GM18520 (cell line): ENCODE results near the gene EIF2S1.
"Not testable (repeated sequence)": the region's sequence is repeated elsewhere in the genome, so short reads cannot be mapped to it uniquely, and the experiment has no call there.

Experiments used
- ATAC-seq: cut with Tn5 transposase; IDR thresholded peaks from one replicate; pipeline ENCODE4 v1.9.1; 2021; ENCODE audit not compliant: unreplicated experiment

The EIF2S1 gene

DNA sequence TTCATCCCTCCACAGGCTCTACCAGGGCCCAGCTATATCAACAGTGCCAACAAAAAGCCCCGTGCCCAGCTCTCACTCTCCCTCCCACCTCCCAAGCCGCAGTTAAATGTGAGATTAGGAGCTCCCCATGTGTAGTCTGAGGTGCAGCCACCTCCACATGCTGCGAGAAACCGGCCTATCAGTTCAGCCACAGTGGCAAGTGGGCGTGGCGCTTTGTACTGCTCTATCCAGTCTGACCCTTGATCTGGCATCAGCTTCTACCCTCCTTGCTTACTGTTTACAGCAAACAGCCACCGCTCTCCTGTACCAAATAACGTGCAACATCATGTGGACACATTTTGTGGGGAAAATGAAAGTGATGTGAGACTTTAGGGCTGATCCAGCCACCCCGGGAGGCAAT, 50.2 kb downstream of the EIF2S1 start:
- ATAC-seq, result no peak

DNA sequence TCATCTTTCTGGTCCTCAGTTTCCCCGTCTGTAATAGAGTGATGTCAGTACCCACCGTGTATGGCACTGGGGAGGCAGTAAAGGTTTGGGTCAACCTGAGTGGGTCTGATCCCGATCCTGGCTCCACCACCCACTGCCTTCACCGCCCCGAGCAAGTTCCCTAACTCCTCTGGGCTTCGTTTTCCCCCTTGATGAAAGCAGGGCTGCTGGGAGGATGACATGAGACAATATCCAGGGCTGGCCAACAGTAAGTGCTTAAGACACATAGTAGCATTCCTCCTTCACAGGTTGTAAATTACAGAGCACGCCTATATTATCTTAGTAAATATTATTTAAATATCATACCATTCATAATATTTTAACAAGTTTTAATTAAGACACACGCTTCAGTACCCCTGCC, 51.2 kb downstream of the EIF2S1 start:
- no peak for ATAC-seq

DNA sequence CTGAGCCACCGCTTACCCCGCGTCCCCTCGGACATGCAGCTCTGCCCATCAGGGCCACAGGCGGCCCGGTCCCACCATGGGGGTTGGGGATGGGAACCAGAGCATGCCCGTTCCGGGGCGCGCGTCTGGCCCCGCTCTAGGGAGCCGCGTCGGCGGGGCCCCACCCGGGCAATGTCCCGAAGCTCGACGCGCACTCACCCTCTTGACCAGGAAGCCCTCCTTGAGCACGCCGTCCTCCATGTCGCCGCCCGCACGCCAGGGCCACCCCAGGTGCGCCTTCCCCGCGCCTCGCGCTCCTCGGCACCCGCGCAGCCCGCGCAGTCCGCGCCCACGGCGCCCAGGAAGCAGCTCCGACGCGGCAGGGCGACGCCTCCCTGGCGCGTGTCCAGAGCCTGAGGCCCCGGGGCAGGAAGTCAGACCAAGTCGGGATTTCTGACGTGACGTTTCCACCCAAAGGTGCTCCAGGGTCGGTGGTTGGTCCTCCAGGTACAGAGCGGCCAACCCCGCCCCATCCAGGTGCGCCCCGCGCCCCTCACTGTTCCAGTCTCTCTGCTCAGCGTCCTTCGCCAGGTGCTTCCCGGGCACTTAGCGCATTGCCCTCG, 51.8 kb downstream of the EIF2S1 start, which contains the start of gene PLEK2:
PLEK2 (minus strand) TSS at position 346 of the 602 bp plus-strand sequence; CDS start at position 240, 106 bp downstream.
- no peak for ATAC-seq

DNA sequence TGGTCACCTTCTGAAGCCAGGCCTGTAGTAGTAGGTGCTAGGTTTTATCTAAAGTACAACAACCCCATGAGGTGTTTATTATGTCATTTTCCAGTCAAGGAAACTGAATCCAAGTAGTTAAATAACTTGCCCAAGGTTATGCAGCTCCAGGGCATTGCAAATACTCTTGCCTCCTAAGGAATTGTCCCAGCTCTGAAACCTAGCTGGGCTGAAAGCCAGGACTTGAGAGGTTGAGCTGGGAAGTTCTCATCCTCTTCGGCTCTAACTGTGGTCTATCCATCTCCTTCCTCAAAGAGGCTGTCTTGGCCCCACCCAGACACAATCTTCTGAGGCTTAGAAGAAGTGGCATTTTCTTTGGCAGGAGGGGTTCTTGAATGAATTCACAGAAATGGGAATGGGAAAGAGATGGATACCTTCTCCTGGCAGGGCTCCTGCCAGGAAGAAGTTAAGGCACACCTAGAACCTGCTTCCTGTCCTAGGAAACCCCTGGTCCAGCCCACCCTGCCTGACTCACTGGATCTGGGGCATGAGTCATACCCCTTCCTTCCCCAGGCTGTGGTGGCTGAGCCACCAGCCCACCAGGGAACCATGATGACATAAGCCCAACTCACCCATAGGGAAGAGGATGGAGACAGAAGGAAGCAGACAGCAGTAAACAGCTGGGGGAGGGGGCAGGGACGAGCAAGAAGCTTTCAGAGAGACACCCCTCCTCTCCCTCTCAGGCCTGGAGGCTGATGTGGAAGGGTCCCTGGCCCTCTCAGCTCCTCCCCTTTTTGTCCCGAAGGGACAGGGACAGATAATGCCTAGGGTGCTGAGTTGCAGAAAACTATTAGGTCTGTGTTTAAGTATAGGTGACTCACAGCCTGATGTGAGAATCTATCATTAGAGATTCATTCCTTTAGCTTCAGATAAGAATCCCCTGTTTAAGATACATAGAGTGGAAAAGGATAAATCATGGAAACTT, 54.0 kb downstream of the EIF2S1 start:
- no peak for ATAC-seq

DNA sequence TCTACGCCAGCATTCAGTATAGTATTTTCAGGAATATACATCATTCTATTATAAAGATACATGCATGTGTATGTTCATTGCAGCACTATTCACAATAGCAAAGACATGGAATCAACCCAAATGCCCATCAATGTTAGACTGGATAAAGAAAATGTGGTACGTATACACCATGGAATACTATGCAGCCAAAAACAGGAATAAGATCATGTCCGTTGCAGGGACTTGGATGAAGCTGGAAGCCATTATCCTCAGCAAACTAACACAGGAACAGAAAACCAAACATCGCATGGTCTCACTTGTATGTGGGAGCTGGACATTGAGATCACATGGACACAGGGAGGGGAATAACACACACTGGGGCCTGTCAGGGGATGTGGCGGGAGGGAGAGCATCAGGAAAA, 55.5 kb downstream of the EIF2S1 start:
- ATAC-seq, result not testable (repeated sequence)

DNA sequence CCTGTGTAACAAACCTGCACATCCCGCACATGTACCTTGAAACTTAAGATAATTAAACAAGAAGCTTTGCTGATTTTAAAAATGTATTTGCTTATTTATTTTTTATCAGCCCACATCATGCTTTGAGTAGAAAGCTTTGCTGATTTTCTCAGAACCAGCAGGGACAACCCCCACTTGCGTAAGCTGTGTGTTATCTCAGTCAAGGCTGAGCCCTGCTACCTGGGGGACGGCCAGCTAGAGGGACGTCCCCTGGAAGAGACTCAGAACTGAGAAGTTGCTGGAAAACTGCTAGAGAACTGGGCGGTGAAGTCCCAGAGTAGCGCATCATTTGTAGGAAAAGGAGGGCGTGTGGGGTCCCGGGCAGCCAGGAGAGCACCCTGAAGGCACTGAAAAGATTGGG, 56.0 kb downstream of the EIF2S1 start:
- no peak for ATAC-seq

DNA sequence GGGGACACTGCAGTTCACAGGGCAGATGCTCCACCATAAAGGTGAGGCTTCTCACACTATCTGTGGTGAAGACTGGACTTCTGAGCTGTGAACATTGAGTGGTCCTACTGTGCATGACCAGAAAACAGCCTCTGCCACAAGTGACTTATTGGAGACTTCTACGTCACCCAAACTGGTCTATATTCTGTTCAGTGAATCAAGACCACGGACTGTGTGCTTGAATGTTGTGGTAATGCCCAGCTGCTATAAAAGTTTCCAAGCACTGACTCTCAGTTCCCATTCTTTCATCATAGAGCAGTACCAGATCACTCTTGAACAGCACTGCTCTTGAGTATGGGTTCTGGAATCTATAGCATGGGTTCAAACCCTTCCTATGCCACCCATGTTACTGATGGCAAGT, 56.7 kb downstream of the EIF2S1 start:
- ATAC-seq, result no peak

DNA sequence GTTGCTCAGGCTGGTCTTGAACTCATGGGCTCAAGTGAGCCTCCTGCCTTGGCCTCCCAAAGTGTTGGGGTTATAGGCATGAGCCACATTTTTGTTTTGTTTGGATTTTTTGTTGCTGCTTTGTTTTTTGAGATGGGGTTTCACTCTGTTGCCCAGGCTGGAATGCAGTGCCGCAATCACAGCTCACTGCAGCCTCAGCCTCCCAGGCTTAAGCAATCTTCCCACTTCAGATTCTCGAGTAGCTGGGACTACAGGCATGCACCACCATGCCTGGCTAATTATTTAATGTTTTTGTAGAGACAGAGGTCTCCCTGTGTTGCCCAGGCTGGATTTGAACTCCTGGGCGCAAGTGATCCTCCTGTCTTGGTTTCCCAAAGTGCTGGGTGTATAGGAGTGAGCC, 57.5 kb downstream of the EIF2S1 start:
- ATAC-seq, result no peak

DNA sequence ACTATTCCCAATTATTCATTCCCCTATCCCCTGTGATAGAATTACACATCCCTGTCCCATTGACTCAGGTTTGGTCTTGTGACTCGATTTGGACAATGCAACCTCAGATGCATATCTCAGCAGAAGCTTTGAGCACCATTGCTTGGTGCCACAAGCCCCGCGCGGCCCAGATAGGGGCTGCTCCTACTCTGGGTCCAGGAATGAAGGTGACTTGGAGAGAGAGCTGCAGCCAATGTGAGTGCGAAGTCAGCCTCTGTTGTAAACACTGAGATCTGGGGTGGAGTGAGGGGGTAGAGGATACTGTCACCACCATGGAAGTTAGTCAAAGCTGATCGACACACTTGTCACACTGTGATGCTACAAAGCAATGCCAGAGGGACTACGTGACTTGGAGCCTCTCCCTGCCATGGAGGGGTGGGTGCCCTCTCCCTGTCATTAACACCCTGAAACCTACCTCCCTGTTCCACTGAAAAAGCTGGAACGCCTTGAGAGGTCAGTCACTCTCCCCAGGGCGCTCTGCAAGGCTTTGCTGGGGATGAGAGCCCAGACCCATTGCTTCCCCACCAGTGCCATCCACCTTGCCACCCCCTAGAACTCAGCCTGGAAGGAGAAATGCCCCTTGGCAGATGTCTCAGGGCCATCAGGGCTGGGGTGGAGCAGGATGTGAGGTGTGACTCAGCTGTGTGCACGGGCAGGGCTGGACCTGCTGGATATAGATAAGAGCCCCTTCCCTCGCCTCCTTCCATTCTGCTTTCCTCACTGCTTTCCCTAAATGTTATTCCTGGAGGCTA, 58.5 kb downstream of the EIF2S1 start:
- no peak for ATAC-seq

DNA sequence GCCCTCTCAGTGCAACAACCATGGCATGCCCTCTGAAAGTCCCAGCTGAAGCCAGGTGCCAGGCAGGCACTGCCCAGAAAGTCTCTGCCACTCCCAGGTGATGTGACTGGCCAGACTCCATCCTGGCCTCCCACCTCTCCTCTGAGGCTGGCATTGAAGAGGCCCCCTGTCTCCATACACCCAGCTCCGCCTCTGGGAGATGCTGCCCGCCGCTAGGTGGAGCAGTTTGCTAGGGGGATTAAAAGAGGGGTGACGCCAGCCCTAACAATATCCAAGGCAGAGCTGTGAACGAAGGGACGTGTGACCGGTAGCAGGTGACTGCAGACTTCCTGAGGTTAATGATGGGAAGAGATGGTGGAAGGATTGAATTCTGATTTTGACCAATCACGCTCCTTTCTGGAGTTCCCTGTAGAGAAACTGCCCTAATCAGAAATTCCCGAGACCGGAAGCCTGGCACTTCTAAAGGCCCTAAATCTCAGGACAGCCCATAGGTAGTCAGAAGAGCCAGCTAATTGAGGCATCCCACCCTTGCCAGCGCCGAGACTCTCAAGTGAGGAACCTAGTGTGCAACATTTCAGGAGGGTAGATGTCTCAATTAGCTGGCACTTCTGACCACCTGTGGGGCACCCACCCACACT, 60.1 kb downstream of the EIF2S1 start:
- ATAC-seq, result no peak

DNA sequence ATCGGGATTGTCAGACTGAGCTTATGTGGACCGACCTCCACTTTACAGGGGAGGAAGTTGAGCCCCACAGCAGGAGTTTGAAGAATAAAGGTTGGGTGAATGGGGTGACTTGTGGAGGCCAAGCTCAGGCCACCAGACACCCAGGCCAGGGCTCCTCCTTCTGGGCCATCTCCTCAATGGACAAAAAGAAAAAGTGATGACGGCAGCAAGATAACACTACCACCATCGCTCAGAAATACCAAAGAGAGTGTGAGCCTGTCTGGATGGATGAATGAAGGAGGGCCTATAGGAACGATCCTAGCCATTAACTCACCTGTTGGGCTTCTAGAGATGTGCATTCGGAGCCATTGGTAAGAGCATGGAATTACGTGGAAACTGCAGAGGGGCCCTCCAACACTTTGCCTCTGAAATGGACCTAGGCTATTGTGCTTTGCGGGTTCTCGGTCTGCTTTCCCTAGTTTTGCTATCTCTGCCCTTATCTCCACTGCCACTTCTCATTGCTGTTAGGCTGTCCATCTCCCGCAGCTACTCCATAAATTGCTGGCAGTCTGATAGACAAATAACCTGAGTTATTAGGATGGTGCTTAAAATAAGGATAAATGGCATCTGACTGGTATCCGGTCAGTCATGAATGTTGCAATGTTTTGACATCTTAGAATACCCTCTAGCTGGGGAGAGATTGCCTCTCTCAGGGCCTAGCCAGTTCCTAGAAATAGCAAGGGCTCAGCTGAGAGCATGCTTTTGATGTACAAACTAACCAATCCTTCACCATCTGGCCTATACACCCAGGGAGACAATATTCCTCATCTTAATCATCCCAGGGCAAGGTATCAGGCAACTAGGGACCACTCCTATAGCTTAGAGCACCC, 61.5 kb downstream of the EIF2S1 start:
- ATAC-seq, result no peak

DNA sequence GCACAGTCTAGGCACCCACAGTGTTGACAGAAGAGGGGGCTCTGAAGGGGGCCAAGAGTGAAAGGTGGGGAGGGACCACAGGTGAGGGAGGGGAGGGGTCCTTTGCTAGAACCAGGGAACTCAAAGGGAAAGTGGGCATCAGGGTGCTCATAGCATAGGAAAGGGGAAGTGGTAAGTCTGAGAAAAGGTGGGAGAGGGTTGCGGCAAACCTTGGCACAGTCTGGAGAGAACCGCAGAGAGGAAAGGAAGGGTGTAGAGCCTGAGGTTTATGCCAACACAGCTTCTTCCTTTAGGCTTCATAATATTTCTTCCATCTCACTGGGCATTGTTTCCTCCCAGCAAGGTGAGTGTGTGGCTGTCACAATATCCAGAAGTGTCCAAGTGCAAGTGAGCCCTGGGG, 63.3 kb downstream of the EIF2S1 start:
- no peak for ATAC-seq

DNA sequence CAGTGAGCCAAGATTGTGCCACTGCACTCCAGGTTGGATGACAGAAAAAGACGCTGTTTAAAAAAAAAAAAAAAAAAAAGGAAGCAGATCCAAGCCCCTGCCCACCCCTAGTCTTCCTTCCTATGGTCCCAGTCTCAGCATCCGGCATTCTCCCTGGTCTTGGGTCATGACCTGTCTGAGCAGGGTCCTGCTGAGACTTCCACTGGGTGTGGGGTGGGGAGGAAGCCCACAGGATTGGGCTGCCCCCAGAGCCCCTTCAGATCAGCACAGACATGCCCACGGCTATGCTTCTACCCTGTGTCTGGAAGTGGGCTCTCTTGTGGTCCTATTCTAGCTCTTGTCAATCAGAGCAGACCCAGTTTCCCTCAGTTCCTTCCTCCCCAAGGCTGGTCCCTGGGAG, 64.4 kb downstream of the EIF2S1 start:
- no peak for ATAC-seq

DNA sequence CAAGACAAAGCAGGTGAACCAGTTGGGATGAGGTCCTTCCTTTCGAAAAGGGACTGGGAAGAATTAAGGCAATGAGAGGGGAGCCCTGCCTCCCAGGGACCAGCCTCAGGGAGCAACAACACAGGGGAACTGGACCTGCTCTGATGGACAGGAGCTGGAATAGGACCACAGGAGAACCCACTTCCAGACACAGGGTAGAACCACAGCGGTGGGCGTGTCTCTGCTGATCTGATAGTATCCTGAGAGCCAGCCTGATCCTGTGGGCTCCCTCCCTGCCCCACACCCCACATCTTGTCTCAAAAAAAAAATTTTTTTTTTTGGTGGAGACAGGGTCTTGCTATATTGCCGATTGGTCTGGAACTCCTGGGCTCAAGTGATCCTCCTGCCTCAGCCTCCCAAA, 65.5 kb downstream of the EIF2S1 start:
- ATAC-seq, result no peak

DNA sequence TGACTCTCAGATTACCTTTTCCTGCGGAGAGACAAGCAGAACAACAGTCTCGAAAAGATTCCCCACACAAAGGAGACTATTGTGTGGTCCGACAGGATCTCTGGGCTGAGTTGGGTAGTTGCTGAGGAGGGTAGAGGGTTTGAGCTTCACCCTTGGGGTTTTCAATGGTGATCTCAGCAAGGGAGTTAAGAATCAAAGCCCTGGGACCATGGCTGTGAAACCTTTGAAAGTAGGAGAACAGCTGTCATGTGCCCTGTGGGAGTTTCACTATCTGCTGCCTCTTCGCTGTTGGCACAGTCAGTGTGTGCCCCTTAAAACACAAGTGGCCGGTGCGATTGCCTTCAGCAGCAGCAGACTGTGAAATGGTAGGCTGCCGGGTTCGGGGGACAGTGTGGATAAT, 66.0 kb downstream of the EIF2S1 start:
- ATAC-seq, result no peak

DNA sequence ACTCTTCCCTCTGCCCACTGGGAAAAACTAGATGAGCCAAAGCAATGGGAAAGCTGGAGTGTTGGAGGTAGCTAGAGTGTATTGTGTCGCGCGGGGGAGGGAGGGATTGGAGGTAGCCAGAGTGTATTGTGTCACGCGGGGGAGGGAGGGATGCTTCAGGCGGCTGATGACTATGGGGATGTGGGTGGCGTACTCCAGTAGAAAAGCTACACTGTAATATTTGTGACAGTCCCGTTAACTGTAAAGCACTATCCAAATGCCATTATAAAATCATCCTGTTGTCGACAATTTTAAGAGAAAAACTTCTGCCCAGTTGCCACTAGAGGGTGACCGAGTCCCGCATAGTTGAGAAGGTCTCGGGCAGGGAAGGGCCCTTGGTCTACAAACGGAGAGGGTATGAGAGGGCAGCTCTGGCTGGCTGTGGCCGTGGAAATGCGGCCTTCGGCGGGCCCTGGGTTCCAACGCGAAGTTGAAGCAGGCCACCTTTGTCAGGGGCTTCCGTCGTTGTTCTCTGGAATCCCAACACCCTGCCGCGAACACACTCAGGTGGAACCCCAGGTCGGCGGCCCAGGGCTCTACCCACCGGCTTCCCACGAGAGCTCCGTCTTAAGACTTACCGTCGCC, 67.0 kb downstream of the EIF2S1 start:
- ATAC-seq, result no peak

DNA sequence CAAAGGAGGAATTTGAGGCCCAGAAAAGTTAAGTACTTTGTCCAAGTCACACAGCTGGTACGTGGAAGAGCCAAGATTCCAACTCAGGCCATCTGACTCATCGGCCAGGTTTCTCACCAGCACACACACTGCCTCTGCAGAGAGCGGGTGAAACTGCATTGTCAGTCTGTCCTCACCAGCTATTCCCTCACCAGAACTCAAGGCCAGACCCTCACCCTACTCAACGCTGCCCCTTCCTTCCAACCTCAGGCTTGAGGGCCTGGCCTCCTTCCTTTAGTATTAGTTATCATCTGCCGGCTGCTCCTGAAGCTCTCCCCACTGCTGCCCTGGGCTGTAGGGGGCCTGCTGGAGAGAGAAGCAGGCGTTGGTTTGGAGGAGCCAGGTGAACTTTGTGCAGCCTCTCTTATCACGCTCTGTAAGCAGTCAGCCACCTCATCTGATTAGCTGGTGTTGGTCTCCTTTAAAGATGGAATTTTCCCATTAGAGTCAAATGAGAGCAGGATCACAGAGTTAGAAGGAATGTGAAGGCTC, 68.4 kb downstream of the EIF2S1 start:
- ATAC-seq, result no peak

DNA sequence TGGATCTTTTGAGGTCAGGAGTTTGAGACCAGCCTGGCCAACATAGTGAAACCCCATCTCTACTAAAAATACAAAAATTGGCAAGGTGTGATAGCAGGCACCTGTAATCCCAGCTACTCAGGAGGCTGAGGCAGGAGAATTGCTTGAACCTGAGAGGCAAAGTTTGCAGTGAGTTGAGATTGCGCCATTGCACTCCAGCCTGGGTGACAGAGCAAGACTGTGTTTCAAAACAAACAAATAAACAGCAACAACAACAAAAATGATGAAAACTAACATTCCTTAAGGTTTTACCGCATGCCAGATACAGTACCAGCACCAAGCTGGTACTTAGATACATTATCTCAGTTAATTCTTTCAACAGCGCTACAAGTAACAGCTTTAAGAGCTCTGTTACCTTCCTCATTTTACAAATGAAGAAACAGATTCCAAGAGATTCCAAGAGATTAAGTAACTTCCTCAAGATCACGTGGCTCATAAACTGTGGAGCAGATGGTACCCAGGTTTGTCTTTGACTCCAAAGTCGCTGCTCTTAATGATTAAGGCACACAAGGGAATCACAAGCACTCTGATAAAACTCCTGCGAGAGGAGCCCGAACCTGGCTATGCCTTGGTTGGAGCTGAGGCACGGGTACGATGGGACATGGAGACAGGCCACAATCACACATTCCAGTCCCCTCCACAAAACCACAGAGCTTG, 69.5 kb downstream of the EIF2S1 start:
- ATAC-seq, result no peak

DNA sequence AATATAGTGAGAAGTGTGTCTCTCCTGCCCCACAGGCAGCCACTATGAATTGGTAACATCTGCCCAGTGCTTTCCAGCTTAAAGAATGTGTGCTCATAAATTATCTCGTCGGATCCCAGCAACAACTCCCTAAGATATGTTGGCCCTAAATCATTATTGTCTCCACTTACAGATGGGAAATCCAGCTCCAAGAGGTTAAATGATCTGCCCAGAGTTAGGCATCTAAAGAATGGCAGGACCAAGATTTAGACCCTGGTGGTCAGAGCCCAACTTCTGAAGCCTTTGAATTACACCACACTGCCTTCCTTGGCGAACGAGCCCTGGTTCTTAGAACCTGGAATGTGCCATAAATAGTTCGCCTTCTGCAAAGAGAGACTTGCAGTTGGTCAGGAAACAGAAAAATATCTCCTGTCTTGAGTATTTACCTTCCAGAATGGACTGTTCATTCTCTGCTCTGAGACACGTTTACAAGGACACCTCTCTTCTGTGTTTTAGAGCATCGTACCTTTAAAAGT, 72.0 kb downstream of the EIF2S1 start:
- no peak for ATAC-seq
